Melanocyte of skin (primary cell): ENCODE measurements around the gene PTPRG. TPM values are rescaled to one million over a fixed set of nuclear protein-coding genes. Genes with fewer than 3 reads are reported as not detected.

ENCODE experiments used
- small RNA-seq, 2 donors: library from RNA; depleted of rRNA; stranded (forward); fragments of <200 nt; gene quantifications; one replicate each; pipeline ENCODE3, GENCODE V24; 2012
- total RNA-seq, 2 donors: library from RNA; depleted of rRNA; stranded (reverse); fragments of >200 nt; gene quantifications; 2 replicates each; pipeline ENCODE4 v1.2.3, GENCODE V29; 2012

PTPRG gene
- 10 to 100 TPM; 21.0 to 23.0 TPM for total RNA-seq

DNA sequence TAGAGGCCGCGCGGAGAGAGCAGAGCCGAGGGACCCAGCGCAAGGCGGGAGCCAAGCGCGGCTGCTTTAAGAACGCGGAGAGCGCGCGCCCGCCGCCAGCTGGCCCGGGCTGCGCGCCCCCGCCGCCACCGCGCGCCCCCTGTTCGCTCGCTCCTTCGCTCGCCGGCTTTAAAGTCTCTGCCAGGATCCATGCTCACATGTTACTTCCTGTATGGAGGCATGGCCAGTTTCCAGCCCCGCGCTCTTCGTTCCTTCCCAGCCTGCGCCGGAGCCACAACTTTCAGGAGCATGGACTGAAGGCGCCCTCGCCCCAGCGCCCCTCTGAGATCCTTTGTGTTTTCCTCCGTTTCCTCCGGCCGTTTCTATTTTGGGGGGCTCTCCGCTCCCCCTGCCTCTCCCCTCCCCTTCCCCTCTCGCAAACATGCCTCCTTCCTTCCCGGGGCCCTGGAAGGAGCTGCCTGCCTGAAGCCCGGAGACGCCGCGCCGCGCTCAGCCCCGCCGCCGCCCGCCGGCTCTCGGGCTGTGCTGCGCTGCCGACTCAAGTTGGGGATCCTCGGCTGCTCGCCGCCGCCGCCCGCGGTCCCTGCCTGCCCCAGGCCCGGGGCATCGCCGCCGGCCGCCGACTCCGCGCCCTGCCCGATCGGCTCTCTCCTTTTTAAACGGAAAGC is at the start of gene PTPRG:
Gene PTPRG (plus strand): TSS at position 198 of the 668 bp plus-strand sequence. CDS start 717 bp downstream, outside the sequence.

Small RNA genes within 50 kb of the gene (small RNA-seq; reads per million reads assigned to genes)
- gene RF00019, result 0 reads per million in 2 donors
- 0.04 to 0.12 reads per million in 2 donors for gene RNU2-10P
